Measurements from ENCODE around the gene TNNI3K. TPM values are rescaled to one million over a fixed set of nuclear protein-coding genes. Genes with fewer than 3 reads are reported as not detected.

Gene TNNI3K
- total RNA-seq, 1 experiment from 2014 or later = not detected

DNA sequence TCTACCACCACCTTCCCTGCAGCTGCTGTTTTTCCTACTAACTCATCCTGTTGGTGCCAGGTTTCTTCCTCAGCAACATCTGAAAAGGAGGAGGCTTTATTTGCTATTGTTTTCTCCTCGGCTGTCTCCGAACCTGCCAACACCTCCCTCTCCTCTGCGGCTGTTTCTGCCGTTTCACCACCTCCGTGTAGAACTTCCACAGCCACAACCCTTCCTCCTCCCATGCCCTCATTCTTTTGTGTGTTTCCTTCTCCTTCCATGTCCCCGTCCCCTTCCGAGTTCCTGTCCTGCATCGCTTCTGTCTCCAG, 336.3 kb downstream of the TNNI3K start:
- no peak overlapping the region for H3K4me2 ChIP-seq (ENCODE audit: insufficient read depth, insufficient read length, low read length)
- Mint-ChIP-seq H3K4me1 (no peaks in the 10 kb centered on the region), H3K27me3 (ENCODE audit: low read depth) (no peaks in the 10 kb centered on the region), H3K4me3 (no peak overlapping the region), H3K27ac (no peak overlapping the region), H3K9me3 (no peaks in the 10 kb centered on the region), H3K36me3 (ENCODE audit: insufficient read depth in 1 of 3, low read depth in 3 of 3) (no peaks in the 10 kb centered on the region)
- no peak for TF ChIP-seq CTCF (conservative IDR thresholded peaks at IDR 0.05)
- no peaks in the 10 kb centered on the region; the same call in 1 of the 2 replicates for H3K4me1 ChIP-seq (ENCODE audit: insufficient read depth, low read length)
- H3K4ac ChIP-seq (ENCODE audit: low read depth, low read length) = no peak overlapping the region
- DNase-seq = no peak
- no peak overlapping the region for H2BK120ac ChIP-seq (ENCODE audit: low read depth, low read length, poor library complexity, severe bottlenecking)
- H4K91ac ChIP-seq (ENCODE audit: insufficient read length, low read depth, low read length) = no peak overlapping the region
- no peak overlapping the region for H3K18ac ChIP-seq (ENCODE audit: insufficient read length, low read depth, low read length)
- H3K56ac ChIP-seq (ENCODE audit: insufficient read length, low read depth, low read length) = no peak overlapping the region
- no peaks in the 10 kb centered on the region for H3K79me1 ChIP-seq (ENCODE audit: insufficient read depth, low read depth, low read length, poor library complexity, severe bottlenecking)
- no peak overlapping the region for H2AFZ ChIP-seq (ENCODE audit: low read length)
- H3K79me2 ChIP-seq (ENCODE audit: insufficient read depth, low read length) = no peaks in the 10 kb centered on the region
- H3K9me3 ChIP-seq (ENCODE audit: control insufficient read depth, low read depth, low read length) = no peaks in the 10 kb centered on the region
- no peaks in the 10 kb centered on the region for H4K20me1 ChIP-seq (ENCODE audit: control insufficient read depth, insufficient read depth, insufficient read length)
- H3K23ac ChIP-seq (ENCODE audit: insufficient read length, low read depth, low read length) = no peak overlapping the region
- H2BK20ac ChIP-seq (ENCODE audit: low read depth, low read length, poor library complexity, severe bottlenecking) = no peak overlapping the region
- no peak overlapping the region for H4K8ac ChIP-seq (replicated peaks; ENCODE audit: insufficient read length, low read depth, low read length)
- no peak overlapping the region for H2BK5ac ChIP-seq (ENCODE audit: insufficient read length, low read length)
- no peak overlapping the region for H2BK15ac ChIP-seq (ENCODE audit: low read depth, low read length)
- no CpG with 5 or more reads among the region's 8 CpGs for WGBS (ENCODE audit: extremely low coverage, insufficient read length, low lambda C conversion rate)
- no peak overlapping the region for H3K27ac ChIP-seq (ENCODE audit: insufficient read length, low read depth, low read length)
- H3K23me2 ChIP-seq (ENCODE audit: insufficient read length, low read depth, low read length, poor library complexity, severe bottlenecking) = no peaks in the 10 kb centered on the region
- H3K27me3 ChIP-seq (ENCODE audit: insufficient read depth, low read length) = no peaks in the 10 kb centered on the region
- no peak overlapping the region for H2AK5ac ChIP-seq (ENCODE audit: insufficient read length, low read length)
- H3K9ac ChIP-seq (ENCODE audit: extremely low read depth, insufficient read length, low read length) = no peak overlapping the region
- no peak overlapping the region for H4K5ac ChIP-seq (ENCODE audit: insufficient read length, low read depth, low read length)
- no peak overlapping the region for H3K14ac ChIP-seq (ENCODE audit: insufficient read depth, low read length)
- H2BK12ac ChIP-seq (ENCODE audit: insufficient read length, low read depth, low read length) = no peak overlapping the region
- no peak overlapping the region for H3T11ph ChIP-seq (ENCODE audit: low read length)
